Measurements from ENCODE around the gene NANOS2. TPM values are rescaled to one million over a fixed set of nuclear protein-coding genes. Genes with fewer than 3 reads are reported as not detected.

The NANOS2 gene
- total and polyA plus RNA-seq, 9 of the 15 experiments (the other 6 are each of a cell fraction or from before 2014, with no cell fraction given): not detected

GRCh38 chr19:45886427-45887199, 28.0 kb downstream of the NANOS2 start (continued):
- TF ChIP-seq EHMT2 (IDR thresholded peaks at IDR 0.05): no peak
- peak; percentile 18; the same call in 1 of the 2 replicates for TF ChIP-seq SP1 (CRISPR knock-in tag; IDR thresholded peaks at IDR 0.05)
- peak; percentile 81; the same call in 1 of the 2 replicates for TF ChIP-seq HDGF (IDR thresholded peaks at IDR 0.05)
- peak; percentile 88 for TF ChIP-seq ADNP (tag; IDR thresholded peaks at IDR 0.05)
- TF ChIP-seq CHD2 (IDR thresholded peaks at IDR 0.05; ENCODE audit: low read depth, low read length): 0 out of 2 replicates have a peak, but pooled peaks have one; percentile 43
- TF ChIP-seq BRD9 (IDR thresholded peaks at IDR 0.05; ENCODE audit: low read depth, partially characterized antibody): peak; percentile 56
- no peak for TF ChIP-seq ZKSCAN8 (CRISPR knock-in tag; IDR thresholded peaks at IDR 0.05)
- TF ChIP-seq E2F4 (CRISPR knock-in tag; IDR thresholded peaks at IDR 0.05; ENCODE audit: low read depth): no peak
- TF ChIP-seq ZC3H11A (IDR thresholded peaks at IDR 0.05; ENCODE audit: low read depth, low read length): no peak
- TF ChIP-seq, protein P1, sequence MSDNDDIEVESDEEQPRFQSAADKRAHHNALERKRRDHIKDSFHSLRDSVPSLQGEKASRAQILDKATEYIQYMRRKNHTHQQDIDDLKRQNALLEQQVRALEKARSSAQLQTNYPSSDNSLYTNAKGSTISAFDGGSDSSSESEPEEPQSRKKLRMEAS (CRISPR knock-in tag; IDR thresholded peaks at IDR 0.05): no peak; the same call in 1 of the 2 replicates
- TF ChIP-seq ZNF354B (CRISPR knock-in tag; IDR thresholded peaks at IDR 0.05): no peak
- no peak for TF ChIP-seq HNRNPH1 (optimal IDR thresholded peaks at IDR 0.05; ENCODE audit: low read depth, low read length)
- TF ChIP-seq YY1 (IDR thresholded peaks at IDR 0.05; ENCODE audit: borderline replicate concordance in 1 of 3, control insufficient read depth in 1 of 3, extremely low read depth in 1 of 3, insufficient read depth in 3 of 3, insufficient read length in 1 of 3, insufficient replicate concordance in 2 of 3, low read depth in 1 of 3, low read length in 2 of 3): peak in 2 of 3 experiments; percentile 24 to 46
- TF ChIP-seq CREB3 (tag; conservative IDR thresholded peaks at IDR 0.05; ENCODE audit: low read depth): 0 out of 2 replicates have a peak, but pooled peaks have one; percentile 37
- peak in 1 of 2 experiments; percentile 70; a peak in 2 of 4 replicates for TF ChIP-seq TBL1XR1 (IDR thresholded peaks at IDR 0.05; ENCODE audit: low read length in 2 of 2)
- peak; percentile 79; the same call in 1 of the 2 replicates for TF ChIP-seq ZNF232 (CRISPR knock-in tag; IDR thresholded peaks at IDR 0.05)
- no peak for TF ChIP-seq ZNF436 (CRISPR knock-in tag; IDR thresholded peaks at IDR 0.05)
- TF ChIP-seq ZNF41 (CRISPR knock-in tag; conservative IDR thresholded peaks at IDR 0.05): no peak
- TF ChIP-seq NFYB (IDR thresholded peaks at IDR 0.05; ENCODE audit: extremely low read depth, insufficient read length): peak; percentile 14
- TF ChIP-seq ZNF592 (IDR thresholded peaks at IDR 0.05): peak; percentile 73

All from K562 (cell line).